ENCODE measurements around the gene PRR13. TPM values are rescaled to one million over a fixed set of nuclear protein-coding genes. Genes with fewer than 3 reads are reported as not detected.
"Not testable (repeated sequence)": the region's sequence is repeated elsewhere in the genome, so short reads cannot be mapped to it uniquely, and the experiment has no call there.

The PRR13 gene
- total RNA-seq, 1 donor from 2014 or later = 190 TPM

DNA sequence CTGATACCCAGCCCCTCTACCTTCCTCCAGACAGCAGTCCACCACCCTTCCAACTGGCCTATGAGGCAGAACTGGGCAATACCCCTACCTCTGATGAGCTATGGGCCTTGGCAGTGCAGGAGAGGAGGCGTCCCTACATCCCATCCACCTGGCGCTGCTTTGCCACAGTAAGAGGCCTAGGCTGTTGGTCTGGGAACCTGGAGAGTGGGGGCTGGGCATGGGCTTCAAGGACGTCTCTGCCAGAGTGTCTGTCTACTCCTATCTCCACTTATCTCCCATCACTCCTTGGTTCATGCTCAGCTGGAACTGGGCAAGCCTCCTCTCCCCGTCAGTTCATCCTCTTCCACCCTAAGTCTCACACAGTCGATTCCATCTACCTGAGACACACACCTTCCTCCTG, 11.4 kb upstream of the PRR13 start:
- no peaks in the 10 kb centered on the region for H3K9me3 ChIP-seq (ENCODE audit: insufficient read depth, low read depth, low read length)
- H3K36me3 ChIP-seq (ENCODE audit: insufficient read depth, low read length) = no peaks in the 10 kb centered on the region
- no peak overlapping the region for H3K4me3 Mint-ChIP-seq (ENCODE audit: unreplicated experiment)
- H3K9me3 Mint-ChIP-seq (ENCODE audit: unreplicated experiment) = no peaks in the 10 kb centered on the region
- no peak for FAIRE-seq
- peaks cover 13% of the 10 kb centered on the region for H3K4me1 ChIP-seq (ENCODE audit: insufficient read depth, low read length)
- no peaks in the 10 kb centered on the region for H4K20me1 ChIP-seq (ENCODE audit: insufficient read depth, low read length)
- peaks cover 5% of the 10 kb centered on the region for H3K27me3 Mint-ChIP-seq (ENCODE audit: low read depth, unreplicated experiment)
- DNase-seq (ENCODE audit: low read depth) = no peak
- no peak for TF ChIP-seq EZH2 (IDR thresholded peaks at IDR 0.05; ENCODE audit: insufficient read depth, low read length)
- TF ChIP-seq, protein P1, sequence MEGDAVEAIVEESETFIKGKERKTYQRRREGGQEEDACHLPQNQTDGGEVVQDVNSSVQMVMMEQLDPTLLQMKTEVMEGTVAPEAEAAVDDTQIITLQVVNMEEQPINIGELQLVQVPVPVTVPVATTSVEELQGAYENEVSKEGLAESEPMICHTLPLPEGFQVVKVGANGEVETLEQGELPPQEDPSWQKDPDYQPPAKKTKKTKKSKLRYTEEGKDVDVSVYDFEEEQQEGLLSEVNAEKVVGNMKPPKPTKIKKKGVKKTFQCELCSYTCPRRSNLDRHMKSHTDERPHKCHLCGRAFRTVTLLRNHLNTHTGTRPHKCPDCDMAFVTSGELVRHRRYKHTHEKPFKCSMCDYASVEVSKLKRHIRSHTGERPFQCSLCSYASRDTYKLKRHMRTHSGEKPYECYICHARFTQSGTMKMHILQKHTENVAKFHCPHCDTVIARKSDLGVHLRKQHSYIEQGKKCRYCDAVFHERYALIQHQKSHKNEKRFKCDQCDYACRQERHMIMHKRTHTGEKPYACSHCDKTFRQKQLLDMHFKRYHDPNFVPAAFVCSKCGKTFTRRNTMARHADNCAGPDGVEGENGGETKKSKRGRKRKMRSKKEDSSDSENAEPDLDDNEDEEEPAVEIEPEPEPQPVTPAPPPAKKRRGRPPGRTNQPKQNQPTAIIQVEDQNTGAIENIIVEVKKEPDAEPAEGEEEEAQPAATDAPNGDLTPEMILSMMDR (IDR thresholded peaks at IDR 0.05; ENCODE audit: insufficient read depth, low read depth, low read length) = no peak
- no peak overlapping the region for H2AFZ ChIP-seq (ENCODE audit: low read depth, low read length)
- peak overlapping the region; percentile 8 for H3K27ac Mint-ChIP-seq (ENCODE audit: unreplicated experiment)
- no peak overlapping the region for H3K27ac ChIP-seq (ENCODE audit: low read depth, low read length)
- H3K79me2 ChIP-seq (ENCODE audit: insufficient read depth, low read length) = no peaks in the 10 kb centered on the region
- H3K9ac ChIP-seq (ENCODE audit: low read length) = no peak overlapping the region
- H3K36me3 Mint-ChIP-seq (ENCODE audit: low read depth, unreplicated experiment) = no peaks in the 10 kb centered on the region
- H3K4me1 Mint-ChIP-seq (ENCODE audit: low read depth, unreplicated experiment) = peaks cover 7% of the 10 kb centered on the region
- no peak overlapping the region for H3K4me2 ChIP-seq (ENCODE audit: low read length)
- no peaks in the 10 kb centered on the region for H3K27me3 ChIP-seq (ENCODE audit: insufficient read depth, low read length)
- no peak overlapping the region for H3K4me3 ChIP-seq (ENCODE audit: insufficient read depth, low read depth, low read length)

DNA sequence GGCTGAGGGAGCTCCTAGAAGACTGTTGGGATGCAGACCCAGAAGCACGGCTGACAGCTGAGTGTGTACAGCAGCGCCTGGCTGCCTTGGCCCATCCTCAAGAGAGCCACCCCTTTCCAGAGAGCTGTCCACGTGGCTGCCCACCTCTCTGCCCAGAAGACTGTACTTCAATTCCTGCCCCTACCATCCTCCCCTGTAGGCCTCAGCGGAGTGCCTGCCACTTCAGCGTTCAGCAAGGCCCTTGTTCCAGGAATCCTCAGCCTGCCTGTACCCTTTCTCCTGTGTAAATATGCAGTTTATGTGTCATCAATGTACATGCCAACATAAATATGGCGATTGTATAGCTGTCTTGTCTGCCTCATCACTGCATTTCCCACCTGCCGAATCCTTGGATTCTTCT, 10.3 kb upstream of the PRR13 start:
- FAIRE-seq = no peak
- Histone ChIP-seq H3K36me3 (ENCODE audit: insufficient read depth, low read length) (no peaks in the 10 kb centered on the region), H3K27ac (ENCODE audit: low read depth, low read length) (no peak overlapping the region), H3K79me2 (ENCODE audit: insufficient read depth, low read length) (no peaks in the 10 kb centered on the region), H3K9me3 (ENCODE audit: insufficient read depth, low read depth, low read length) (no peaks in the 10 kb centered on the region), H2AFZ (ENCODE audit: low read depth, low read length) (peak overlapping the region; percentile 17), H3K4me3 (ENCODE audit: insufficient read depth, low read depth, low read length) (no peak overlapping the region), H3K9ac (ENCODE audit: low read length) (no peak overlapping the region), H3K4me1 (ENCODE audit: insufficient read depth, low read length) (peaks cover 13% of the 10 kb centered on the region), H3K27me3 (ENCODE audit: insufficient read depth, low read length) (no peaks in the 10 kb centered on the region), H3K4me2 (ENCODE audit: low read length) (peak overlapping the region; percentile 25), H4K20me1 (ENCODE audit: insufficient read depth, low read length) (no peaks in the 10 kb centered on the region)
- TF ChIP-seq, protein P1 (IDR thresholded peaks at IDR 0.05; ENCODE audit: insufficient read depth, low read depth, low read length) = no peak
- TF ChIP-seq EZH2 (IDR thresholded peaks at IDR 0.05; ENCODE audit: insufficient read depth, low read length) = no peak
- Mint-ChIP-seq H3K4me3 (ENCODE audit: unreplicated experiment) (no peak overlapping the region), H3K27me3 (ENCODE audit: low read depth, unreplicated experiment) (peaks cover 5% of the 10 kb centered on the region), H3K27ac (ENCODE audit: unreplicated experiment) (no peak overlapping the region), H3K4me1 (ENCODE audit: low read depth, unreplicated experiment) (peaks cover 7% of the 10 kb centered on the region), H3K9me3 (ENCODE audit: unreplicated experiment) (no peaks in the 10 kb centered on the region), H3K36me3 (ENCODE audit: low read depth, unreplicated experiment) (no peaks in the 10 kb centered on the region)
- DNase-seq (ENCODE audit: low read depth) = no peak

DNA sequence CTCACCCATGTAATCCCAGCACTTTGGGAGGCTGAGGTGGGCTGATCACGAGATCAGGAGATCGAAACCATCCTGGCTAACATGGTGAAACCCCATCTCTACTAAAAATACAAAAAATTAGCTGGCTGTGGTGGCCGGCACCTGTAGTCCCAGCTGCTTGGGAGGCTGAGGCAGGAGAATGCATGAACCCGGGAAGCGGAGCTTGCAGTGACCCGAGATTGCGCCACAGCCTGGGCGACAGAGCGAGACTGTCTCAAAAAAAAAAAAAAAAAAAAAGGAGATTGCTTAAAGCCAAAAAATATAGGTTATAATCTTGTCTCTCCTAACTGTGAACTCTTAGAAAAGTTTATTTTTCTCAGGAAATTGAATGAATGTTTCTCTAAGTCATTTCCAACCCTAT, 6.2 kb upstream of the PRR13 start:
- not testable (repeated sequence) for H3K79me2 ChIP-seq (ENCODE audit: insufficient read depth, low read length); H3K27me3 Mint-ChIP-seq (ENCODE audit: low read depth, unreplicated experiment); DNase-seq (ENCODE audit: low read depth); H3K27ac ChIP-seq (ENCODE audit: low read depth, low read length); H3K36me3 ChIP-seq (ENCODE audit: insufficient read depth, low read length); H3K4me3 Mint-ChIP-seq (ENCODE audit: unreplicated experiment); H3K4me2 ChIP-seq (ENCODE audit: low read length); H3K9me3 ChIP-seq (ENCODE audit: insufficient read depth, low read depth, low read length); H2AFZ ChIP-seq (ENCODE audit: low read depth, low read length); H4K20me1 ChIP-seq (ENCODE audit: insufficient read depth, low read length); FAIRE-seq; H3K27me3 ChIP-seq (ENCODE audit: insufficient read depth, low read length); H3K9ac ChIP-seq (ENCODE audit: low read length); H3K4me1 Mint-ChIP-seq (ENCODE audit: low read depth, unreplicated experiment); H3K4me3 ChIP-seq (ENCODE audit: insufficient read depth, low read depth, low read length); H3K27ac Mint-ChIP-seq (ENCODE audit: unreplicated experiment); H3K9me3 Mint-ChIP-seq (ENCODE audit: unreplicated experiment); H3K36me3 Mint-ChIP-seq (ENCODE audit: low read depth, unreplicated experiment); H3K4me1 ChIP-seq (ENCODE audit: insufficient read depth, low read length)

DNA sequence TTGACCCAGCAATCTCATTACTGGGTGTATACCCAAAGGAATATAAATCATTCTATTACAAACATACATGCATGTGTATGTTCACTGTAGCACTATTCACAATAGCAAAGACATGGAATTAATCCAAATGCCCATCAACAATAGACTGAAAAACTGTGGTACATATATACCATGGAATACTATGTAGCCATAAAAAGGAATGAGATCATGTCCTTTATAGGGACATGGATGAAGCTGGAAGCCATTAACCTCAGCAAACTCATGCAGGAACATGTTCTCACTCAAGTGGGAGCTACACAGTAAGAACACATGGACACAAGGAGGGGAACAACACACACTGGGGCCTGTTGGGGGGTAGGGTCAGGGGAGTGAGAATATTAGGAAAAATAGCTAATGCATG, 2.0 kb upstream of the PRR13 start:
- H3K79me2 ChIP-seq (ENCODE audit: insufficient read depth, low read length) = peaks cover 23% of the 10 kb centered on the region
- H3K4me1 Mint-ChIP-seq (ENCODE audit: low read depth, unreplicated experiment) = peaks cover 14% of the 10 kb centered on the region
- H3K9me3 ChIP-seq (ENCODE audit: insufficient read depth, low read depth, low read length); H3K4me3 Mint-ChIP-seq (ENCODE audit: unreplicated experiment); H4K20me1 ChIP-seq (ENCODE audit: insufficient read depth, low read length); H3K9me3 Mint-ChIP-seq (ENCODE audit: unreplicated experiment); H3K9ac ChIP-seq (ENCODE audit: low read length); DNase-seq (ENCODE audit: low read depth); H3K4me1 ChIP-seq (ENCODE audit: insufficient read depth, low read length); H3K36me3 ChIP-seq (ENCODE audit: insufficient read depth, low read length); H3K27ac ChIP-seq (ENCODE audit: low read depth, low read length); H3K4me2 ChIP-seq (ENCODE audit: low read length); H3K36me3 Mint-ChIP-seq (ENCODE audit: low read depth, unreplicated experiment); H2AFZ ChIP-seq (ENCODE audit: low read depth, low read length); H3K4me3 ChIP-seq (ENCODE audit: insufficient read depth, low read depth, low read length); H3K27me3 ChIP-seq (ENCODE audit: insufficient read depth, low read length); H3K27ac Mint-ChIP-seq (ENCODE audit: unreplicated experiment); FAIRE-seq; H3K27me3 Mint-ChIP-seq (ENCODE audit: low read depth, unreplicated experiment): not testable (repeated sequence)

Measured in astrocyte (in vitro differentiated cells and primary cell).